GM12892 (cell line): ENCODE results near the gene SLCO3A1.

Experiments
- DNase-seq: peaks from one replicate; pipeline ENCODE4 v3.0.0; 2011; ENCODE audit not compliant: insufficient read length
- FAIRE-seq: peaks from 2 replicates; lab custom pipeline; 2011; peaks lifted over from hg19 to GRCh38; lab: Jason Lieb, UNC
- POLR2A ChIP-seq: IDR thresholded peaks from 2 replicates; pipeline ENCODE4 v1.6.1; 2011; ENCODE audit warnings: low read depth, low read length, control low read depth
- POLR2AphosphoS5 ChIP-seq: IDR thresholded peaks from 2 replicates; pipeline ENCODE4 v1.6.1; 2011; ENCODE audit warnings: low read depth, low read length, control low read depth
- TAF1 ChIP-seq: IDR thresholded peaks from 2 replicates; pipeline ENCODE4 v1.6.1; 2011; ENCODE audit warnings: low read depth, mild to moderate bottlenecking, control low read depth, low read length, borderline replicate concordance

SLCO3A1 gene

GRCh38 chr15:92021792-92022191 is 168.3 kb downstream of the SLCO3A1 start:
- no peak for TF ChIP-seq POLR2AphosphoS5
- no peak for TF ChIP-seq TAF1
- no peak for TF ChIP-seq POLR2A
- FAIRE-seq: no peak
- no peak for DNase-seq

- no peak for FAIRE-seq
- DNase-seq: no peak
- TF ChIP-seq POLR2A: no peak
- no peak for TF ChIP-seq TAF1
- no peak for TF ChIP-seq POLR2AphosphoS5
Observed at GRCh38 chr15:92023965-92024364, 170.5 kb downstream of the SLCO3A1 start.

GRCh38 chr15:92025706-92026270 is 172.3 kb downstream of the SLCO3A1 start:
- DNase-seq (no peak), FAIRE-seq (no peak)
- TF ChIP-seq POLR2AphosphoS5: no peak
- TF ChIP-seq TAF1: no peak
- TF ChIP-seq POLR2A: no peak

- no peak for FAIRE-seq
- DNase-seq: no peak
- no peak for TF ChIP-seq POLR2A
- TF ChIP-seq POLR2AphosphoS5: no peak
- TF ChIP-seq TAF1: no peak
Observed at GRCh38 chr15:92028389-92028724, 174.8 kb downstream of the SLCO3A1 start.

GRCh38 chr15:92029767-92030166 is 176.3 kb downstream of the SLCO3A1 start:
- TF ChIP-seq TAF1: no peak
- no peak for TF ChIP-seq POLR2AphosphoS5
- TF ChIP-seq POLR2A: no peak
- DNase-seq: no peak
- no peak for FAIRE-seq

GRCh38 chr15:92033314-92033713 is 179.8 kb downstream of the SLCO3A1 start:
- FAIRE-seq: no peak
- no peak for DNase-seq

GRCh38 chr15:92033723-92034122 is 180.2 kb downstream of the SLCO3A1 start:
- FAIRE-seq: no peak
- DNase-seq: no peak
- TF ChIP-seq TAF1 (no peak), POLR2AphosphoS5 (no peak), POLR2A (no peak)

More at GRCh38 chr15:92033314-92033713, 179.8 kb downstream of the SLCO3A1 start:
- no peak for TF ChIP-seq TAF1
- TF ChIP-seq POLR2AphosphoS5: no peak
- no peak for TF ChIP-seq POLR2A

- no peak for FAIRE-seq
- TF ChIP-seq POLR2AphosphoS5 (no peak), POLR2A (no peak), TAF1 (no peak)
- no peak for DNase-seq
Observed at GRCh38 chr15:92034227-92034626, 180.7 kb downstream of the SLCO3A1 start.

- FAIRE-seq: no peak
- no peak for DNase-seq
- no peak for TF ChIP-seq POLR2A
Observed at GRCh38 chr15:92035551-92035950, 182.0 kb downstream of the SLCO3A1 start.

GRCh38 chr15:92035961-92036360 is 182.5 kb downstream of the SLCO3A1 start:
- DNase-seq (no peak), FAIRE-seq (no peak)
- TF ChIP-seq TAF1 (no peak), POLR2A (no peak), POLR2AphosphoS5 (no peak)

- FAIRE-seq: no peak
Observed at GRCh38 chr15:92037491-92037890, 184.0 kb downstream of the SLCO3A1 start.

GRCh38 chr15:92040350-92040749 is 186.8 kb downstream of the SLCO3A1 start:
- DNase-seq (no peak), FAIRE-seq (no peak)
- TF ChIP-seq TAF1: no peak
- TF ChIP-seq POLR2AphosphoS5: no peak
- TF ChIP-seq POLR2A: no peak

More at GRCh38 chr15:92037491-92037890, 184.0 kb downstream of the SLCO3A1 start:
- TF ChIP-seq TAF1 (no peak), POLR2A (no peak)
- DNase-seq: no peak

- TF ChIP-seq TAF1 (no peak), POLR2A (no peak), POLR2AphosphoS5 (no peak)
- DNase-seq (no peak), FAIRE-seq (no peak)
Observed at GRCh38 chr15:92041371-92041770, 187.9 kb downstream of the SLCO3A1 start.
